Measurements from ENCODE around the gene RBFOX1. TPM values are rescaled to one million over a fixed set of nuclear protein-coding genes. Genes with fewer than 3 reads are reported as not detected.

The RBFOX1 gene
- total and polyA plus RNA-seq, 2 donors (not counting 1 experiment from before 2014, with no cell fraction given): not detected

DNA sequence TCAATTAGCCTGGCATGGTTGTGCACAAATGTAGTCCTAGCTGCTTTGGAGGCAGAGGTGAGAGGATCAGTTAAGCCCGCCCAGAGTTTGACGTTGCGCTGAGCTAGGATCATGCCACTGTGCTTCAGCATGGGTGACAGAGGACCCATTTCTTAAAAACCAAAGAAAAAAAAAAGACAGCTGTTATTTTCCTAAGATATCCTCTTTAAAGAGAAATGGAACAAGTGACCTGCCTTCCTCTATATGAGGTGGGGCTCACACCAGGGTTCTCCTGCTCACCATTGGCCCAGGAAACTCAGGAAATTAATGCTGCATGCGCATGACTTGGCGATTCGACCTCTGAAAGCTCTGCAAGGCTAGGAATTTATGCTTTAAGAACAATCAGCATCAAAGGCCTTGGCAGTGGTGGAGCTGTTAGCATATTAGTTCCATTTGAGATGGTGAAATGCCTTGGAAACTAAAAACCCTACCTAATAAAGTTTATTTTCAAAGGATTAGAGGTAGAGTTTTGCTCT is 108.3 kb downstream of the RBFOX1 start:
- no CpG with 5 or more reads among the region's 6 CpGs for WGBS (ENCODE audit: insufficient coverage)
- Histone ChIP-seq H3K36me3 (replicated peaks in 1 of 2; ENCODE audit: control extremely low read depth in 1 of 2, control insufficient read depth in 1 of 2, extremely low read depth in 1 of 2, insufficient read depth in 2 of 2, low read length in 1 of 2) (no peaks in the 10 kb centered on the region), H3K4me2 (replicated peaks; ENCODE audit: low read depth, low read length, poor library complexity, severe bottlenecking) (no peak overlapping the region), H2AFZ (ENCODE audit: insufficient read depth, low read depth, low read length, poor library complexity, severe bottlenecking) (no peak overlapping the region), H3K9me3 (ENCODE audit: control extremely low read depth in 1 of 3, control insufficient read depth in 2 of 3, insufficient read depth in 1 of 3, low read length in 2 of 3) (peaks cover 0 to 14% (median 0%) of the 10 kb centered on the region in 3 donors), H3K27me3 (replicated peaks in 1 of 4; ENCODE audit: control extremely low read depth in 1 of 4, control insufficient read depth in 3 of 4, insufficient read depth in 4 of 4, low read length in 3 of 4) (no peaks in the 10 kb centered on the region), H3K4me3 (ENCODE audit: control extremely low read depth in 1 of 5, extremely low read depth in 1 of 5, insufficient read depth in 1 of 5, low read depth in 2 of 5, low read length in 4 of 5) (no peak overlapping the region), H3K27ac (ENCODE audit: low read length in 2 of 2) (no peak overlapping the region), H3K9ac (ENCODE audit: low read length) (no peak overlapping the region), H3K79me2 (ENCODE audit: control insufficient read depth, insufficient read depth, low read length) (no peaks in the 10 kb centered on the region), H3K4me1 (ENCODE audit: control insufficient read depth in 2 of 2, insufficient read depth in 2 of 2, low read length in 2 of 2) (no peaks in the 10 kb centered on the region), H4K20me1 (ENCODE audit: control insufficient read depth, insufficient read depth, low read length, poor library complexity, severe bottlenecking) (no peaks in the 10 kb centered on the region)
- TF ChIP-seq, protein P1, sequence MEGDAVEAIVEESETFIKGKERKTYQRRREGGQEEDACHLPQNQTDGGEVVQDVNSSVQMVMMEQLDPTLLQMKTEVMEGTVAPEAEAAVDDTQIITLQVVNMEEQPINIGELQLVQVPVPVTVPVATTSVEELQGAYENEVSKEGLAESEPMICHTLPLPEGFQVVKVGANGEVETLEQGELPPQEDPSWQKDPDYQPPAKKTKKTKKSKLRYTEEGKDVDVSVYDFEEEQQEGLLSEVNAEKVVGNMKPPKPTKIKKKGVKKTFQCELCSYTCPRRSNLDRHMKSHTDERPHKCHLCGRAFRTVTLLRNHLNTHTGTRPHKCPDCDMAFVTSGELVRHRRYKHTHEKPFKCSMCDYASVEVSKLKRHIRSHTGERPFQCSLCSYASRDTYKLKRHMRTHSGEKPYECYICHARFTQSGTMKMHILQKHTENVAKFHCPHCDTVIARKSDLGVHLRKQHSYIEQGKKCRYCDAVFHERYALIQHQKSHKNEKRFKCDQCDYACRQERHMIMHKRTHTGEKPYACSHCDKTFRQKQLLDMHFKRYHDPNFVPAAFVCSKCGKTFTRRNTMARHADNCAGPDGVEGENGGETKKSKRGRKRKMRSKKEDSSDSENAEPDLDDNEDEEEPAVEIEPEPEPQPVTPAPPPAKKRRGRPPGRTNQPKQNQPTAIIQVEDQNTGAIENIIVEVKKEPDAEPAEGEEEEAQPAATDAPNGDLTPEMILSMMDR (IDR thresholded peaks at IDR 0.05): no peak
- no peak for TF ChIP-seq EZH2 (IDR thresholded peaks at IDR 0.05; ENCODE audit: borderline replicate concordance, insufficient read depth, low read depth, low read length, poor library complexity, severe bottlenecking)
- ChIA-PET POLR2A (no interaction called here), CTCF (no interaction called here)
- Mint-ChIP-seq H3K4me3 (no peak overlapping the region), H3K27me3 (no peaks in the 10 kb centered on the region), H3K4me1 (no peaks in the 10 kb centered on the region), H3K9me3 (ENCODE audit: insufficient read depth) (peaks cover 2% of the 10 kb centered on the region), H3K27ac (no peak overlapping the region)
- no peak for ATAC-seq (ENCODE audit: low read depth)
- intact Hi-C loops (cut with micrococcal nuclease): no loop called here
- DNase-seq: no peak

DNA sequence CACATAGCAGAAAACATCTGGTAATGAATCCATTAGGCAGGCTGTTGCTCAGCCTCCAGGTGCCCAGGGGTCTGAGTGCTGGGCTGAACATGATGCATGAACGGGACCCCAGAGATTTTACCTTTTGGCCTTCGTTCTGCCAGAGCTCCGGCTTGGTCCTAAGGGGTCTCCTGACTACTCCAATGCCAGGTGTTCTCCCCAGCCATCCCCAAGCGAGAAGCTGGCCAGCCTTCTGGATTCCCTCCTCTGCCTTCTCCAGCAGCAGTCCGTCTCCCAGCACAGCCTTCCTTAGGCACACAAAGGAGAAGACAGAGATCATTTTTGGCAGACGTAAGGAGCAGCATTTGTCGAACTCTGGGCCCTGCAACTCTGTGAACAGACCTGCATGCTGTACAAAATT is 109.4 kb downstream of the RBFOX1 start:
- no peak overlapping the region for H3K4me3 ChIP-seq (ENCODE audit: control extremely low read depth in 1 of 5, extremely low read depth in 1 of 5, insufficient read depth in 1 of 5, low read depth in 2 of 5, low read length in 4 of 5)
- no peaks in the 10 kb centered on the region for H3K36me3 ChIP-seq (replicated peaks in 1 of 2; ENCODE audit: control extremely low read depth in 1 of 2, control insufficient read depth in 1 of 2, extremely low read depth in 1 of 2, insufficient read depth in 2 of 2, low read length in 1 of 2)
- no peaks in the 10 kb centered on the region for H3K4me1 ChIP-seq (ENCODE audit: control insufficient read depth in 2 of 2, insufficient read depth in 2 of 2, low read length in 2 of 2)
- Mint-ChIP-seq H3K4me3 (no peak overlapping the region), H3K9me3 (ENCODE audit: insufficient read depth) (peaks cover 5% of the 10 kb centered on the region), H3K4me1 (no peaks in the 10 kb centered on the region), H3K27me3 (no peaks in the 10 kb centered on the region), H3K27ac (no peak overlapping the region)
- ChIA-PET CTCF (no interaction called here), POLR2A (no interaction called here)
- intact Hi-C loops (cut with micrococcal nuclease): no loop called here
- no peak for DNase-seq
- H3K9ac ChIP-seq (ENCODE audit: low read length): no peak overlapping the region
- no peak overlapping the region for H3K4me2 ChIP-seq (replicated peaks; ENCODE audit: low read depth, low read length, poor library complexity, severe bottlenecking)
- no peaks in the 10 kb centered on the region for H3K79me2 ChIP-seq (ENCODE audit: control insufficient read depth, insufficient read depth, low read length)
- TF ChIP-seq EZH2 (IDR thresholded peaks at IDR 0.05; ENCODE audit: borderline replicate concordance, insufficient read depth, low read depth, low read length, poor library complexity, severe bottlenecking): no peak
- TF ChIP-seq, protein P1 (IDR thresholded peaks at IDR 0.05): no peak
- peaks cover 0 to 14% (median 0%) of the 10 kb centered on the region in 3 donors for H3K9me3 ChIP-seq (ENCODE audit: control extremely low read depth in 1 of 3, control insufficient read depth in 2 of 3, insufficient read depth in 1 of 3, low read length in 2 of 3)
- no peaks in the 10 kb centered on the region for H3K27me3 ChIP-seq (replicated peaks in 1 of 4; ENCODE audit: control extremely low read depth in 1 of 4, control insufficient read depth in 3 of 4, insufficient read depth in 4 of 4, low read length in 3 of 4)
- no peaks in the 10 kb centered on the region for H4K20me1 ChIP-seq (ENCODE audit: control insufficient read depth, insufficient read depth, low read length, poor library complexity, severe bottlenecking)
- no peak for ATAC-seq (ENCODE audit: low read depth)
- H3K27ac ChIP-seq (ENCODE audit: low read length in 2 of 2): no peak overlapping the region
- WGBS (ENCODE audit: insufficient coverage): 83% methylated on average over 7 of the region's 7 CpGs
- H2AFZ ChIP-seq (ENCODE audit: insufficient read depth, low read depth, low read length, poor library complexity, severe bottlenecking): no peak overlapping the region
